Breast epithelium (tissue), 3 donors: Measurements from ENCODE around the gene MTFR2.

ENCODE experiments used
- POLR2A ChIP-seq: fragments of 450-650 bp; IDR thresholded peaks from one replicate; pipeline ENCODE4 v1.6.1; 2016; ENCODE audit warnings: antibody characterized with exemption, mild to moderate bottlenecking, moderate library complexity
- POLR2AphosphoS5 ChIP-seq, 3 donors: sonication (generic); formaldehyde crosslinking; IDR thresholded peaks; one replicate each; pipeline ENCODE4 v1.6.1; 2017; ENCODE audit warnings: antibody characterized with exemption in 3 of 3
- TF ChIP-seq, protein P1 (sequence below), 3 donors: fragments of 450-650 bp; IDR thresholded peaks; one replicate each; pipeline ENCODE4 v1.5.1; 2016 to 2017; ENCODE audit warnings: antibody characterized with exemption in 3 of 3, mild to moderate bottlenecking in 3 of 3, moderate library complexity in 3 of 3

- TF ChIP-seq, protein P1, sequence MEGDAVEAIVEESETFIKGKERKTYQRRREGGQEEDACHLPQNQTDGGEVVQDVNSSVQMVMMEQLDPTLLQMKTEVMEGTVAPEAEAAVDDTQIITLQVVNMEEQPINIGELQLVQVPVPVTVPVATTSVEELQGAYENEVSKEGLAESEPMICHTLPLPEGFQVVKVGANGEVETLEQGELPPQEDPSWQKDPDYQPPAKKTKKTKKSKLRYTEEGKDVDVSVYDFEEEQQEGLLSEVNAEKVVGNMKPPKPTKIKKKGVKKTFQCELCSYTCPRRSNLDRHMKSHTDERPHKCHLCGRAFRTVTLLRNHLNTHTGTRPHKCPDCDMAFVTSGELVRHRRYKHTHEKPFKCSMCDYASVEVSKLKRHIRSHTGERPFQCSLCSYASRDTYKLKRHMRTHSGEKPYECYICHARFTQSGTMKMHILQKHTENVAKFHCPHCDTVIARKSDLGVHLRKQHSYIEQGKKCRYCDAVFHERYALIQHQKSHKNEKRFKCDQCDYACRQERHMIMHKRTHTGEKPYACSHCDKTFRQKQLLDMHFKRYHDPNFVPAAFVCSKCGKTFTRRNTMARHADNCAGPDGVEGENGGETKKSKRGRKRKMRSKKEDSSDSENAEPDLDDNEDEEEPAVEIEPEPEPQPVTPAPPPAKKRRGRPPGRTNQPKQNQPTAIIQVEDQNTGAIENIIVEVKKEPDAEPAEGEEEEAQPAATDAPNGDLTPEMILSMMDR (IDR thresholded peaks at IDR 0.05), result no peak
- no peak for TF ChIP-seq POLR2A
- no peak for TF ChIP-seq POLR2AphosphoS5 (IDR thresholded peaks at IDR 0.05)
Observed at GRCh38 chr6:136226674-136227377, 23.3 kb downstream of the MTFR2 start.
